GM21786 (cell line): Measurements from ENCODE around the gene MYDGF.
"Not testable (repeated sequence)": the region's sequence is repeated elsewhere in the genome, so short reads cannot be mapped to it uniquely, and the experiment has no call there.

Experiments used
- ATAC-seq: cut with Tn5 transposase; IDR thresholded peaks from one replicate; pipeline ENCODE4 v1.9.1; 2021; ENCODE audit not compliant: unreplicated experiment

MYDGF gene

DNA sequence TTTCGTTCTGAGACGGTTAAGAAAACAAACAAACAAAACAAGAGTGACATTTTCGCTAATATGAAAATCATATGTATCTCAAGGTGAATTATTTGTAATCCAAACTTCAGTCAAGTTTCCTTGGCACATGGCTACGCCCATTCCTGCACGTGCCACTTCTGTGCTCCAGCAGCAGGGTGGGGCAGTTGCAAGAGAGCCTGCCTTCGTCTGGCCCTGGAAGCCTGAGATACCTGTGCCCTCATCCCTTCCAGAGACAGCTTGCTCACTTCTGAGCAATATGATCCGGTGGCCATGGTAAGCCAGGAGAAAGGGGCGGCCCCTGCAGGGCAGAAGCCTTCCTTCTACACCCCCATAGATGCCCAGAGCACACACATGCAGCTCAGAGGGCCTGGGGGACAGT lies 31.4 kb upstream of the MYDGF start:
- no peak for ATAC-seq

DNA sequence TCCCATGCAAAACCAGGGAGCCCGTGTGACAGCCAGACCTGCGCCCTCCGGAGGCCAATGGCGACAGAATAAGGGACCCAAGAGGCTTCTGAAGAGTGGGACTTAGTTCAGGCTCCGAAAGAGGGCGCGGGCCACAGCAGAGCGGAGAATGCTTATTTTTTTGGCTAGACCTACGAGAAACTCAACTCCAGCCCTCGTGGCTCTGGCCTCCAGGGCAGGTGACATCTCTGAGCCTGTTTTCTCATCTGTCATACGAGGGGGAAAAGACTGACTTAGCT lies 30.5 kb upstream of the MYDGF start:
- no peak for ATAC-seq

DNA sequence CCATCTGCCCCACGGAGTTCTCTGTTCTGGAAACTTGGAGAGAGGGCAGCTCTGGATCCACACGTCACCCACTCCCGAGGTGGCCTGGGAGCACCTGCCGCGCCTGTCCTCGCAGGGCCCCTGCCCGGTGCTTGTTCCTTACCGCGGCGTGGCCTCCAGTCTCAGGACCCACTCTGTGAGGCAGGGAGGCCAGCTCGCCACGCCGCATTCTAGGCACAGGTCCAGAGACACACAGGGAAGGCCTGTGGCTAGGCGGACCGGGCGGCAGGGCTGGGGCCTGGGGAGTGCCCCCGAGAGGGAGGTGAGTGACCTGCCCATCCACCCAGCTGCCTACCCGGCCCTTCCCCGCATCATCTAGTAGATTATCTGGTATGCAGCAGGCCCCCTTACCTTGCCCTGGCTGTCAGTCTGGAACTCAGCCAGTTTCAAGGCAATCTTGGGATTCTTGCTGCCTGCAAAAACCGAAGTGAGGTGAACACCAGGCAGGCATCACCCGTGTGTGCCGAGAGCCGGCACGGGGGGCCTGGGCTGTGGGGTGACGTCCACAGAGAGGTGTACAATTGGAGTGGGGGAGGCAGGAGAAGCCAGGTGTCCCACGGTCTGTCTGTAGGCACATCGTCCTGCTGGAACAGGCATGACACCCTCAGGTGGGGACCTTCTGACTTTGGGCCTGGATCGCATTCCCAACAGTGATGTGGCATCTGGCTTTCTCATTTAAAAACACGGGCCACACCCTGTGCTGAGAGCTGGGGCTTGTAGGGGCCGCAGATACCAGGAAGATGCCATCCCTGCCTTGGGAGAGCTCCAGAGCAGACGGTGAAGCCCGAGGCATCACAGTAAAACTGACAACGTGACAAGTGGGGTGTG lies 29.9 kb upstream of the MYDGF start:
- no peak for ATAC-seq

DNA sequence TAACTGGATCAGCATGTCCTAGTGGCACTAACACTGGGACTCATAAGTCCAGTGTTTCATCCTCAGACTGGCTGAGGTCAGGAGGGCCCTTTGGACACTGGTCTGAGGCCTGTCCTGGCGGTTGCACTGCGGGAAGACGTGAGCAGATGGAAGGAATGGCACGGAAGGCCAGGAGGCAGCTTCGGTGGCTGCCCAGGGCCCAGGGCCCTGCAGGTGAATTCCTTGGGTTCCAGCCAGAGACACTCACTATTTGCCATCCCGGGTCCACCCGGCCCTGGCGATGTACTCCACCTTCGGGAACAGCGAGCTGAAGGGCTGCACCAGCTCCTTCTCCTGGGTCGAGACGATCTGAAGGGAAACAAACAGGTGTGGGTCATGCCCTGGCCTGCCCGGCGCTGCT lies 27.2 kb upstream of the MYDGF start:
- ATAC-seq, result no peak

DNA sequence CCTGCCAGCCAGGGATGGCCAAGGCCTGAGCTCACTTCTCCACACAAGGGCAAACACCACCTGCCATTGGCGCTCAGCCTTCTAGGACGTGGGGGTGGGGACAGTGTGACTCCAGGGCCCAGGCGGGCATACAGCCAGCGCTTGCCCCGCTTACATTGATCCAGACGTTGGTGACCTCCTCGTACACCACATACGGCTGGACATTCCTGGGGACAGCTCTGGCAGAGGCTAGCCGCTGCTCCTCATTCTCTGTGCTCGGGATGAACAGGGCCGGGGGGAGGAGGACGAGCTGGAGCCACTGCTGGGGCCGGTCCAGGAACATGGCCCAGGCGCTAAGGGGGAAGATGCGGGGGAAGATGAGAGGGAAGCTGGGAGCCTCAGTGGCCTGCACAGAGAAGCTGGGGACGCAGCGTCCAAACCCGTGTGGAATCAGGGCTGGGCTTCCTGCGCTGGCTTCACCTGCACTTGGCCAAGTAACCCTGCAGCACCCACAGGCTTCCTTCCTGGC lies 25.1 kb upstream of the MYDGF start:
- ATAC-seq, result no peak

DNA sequence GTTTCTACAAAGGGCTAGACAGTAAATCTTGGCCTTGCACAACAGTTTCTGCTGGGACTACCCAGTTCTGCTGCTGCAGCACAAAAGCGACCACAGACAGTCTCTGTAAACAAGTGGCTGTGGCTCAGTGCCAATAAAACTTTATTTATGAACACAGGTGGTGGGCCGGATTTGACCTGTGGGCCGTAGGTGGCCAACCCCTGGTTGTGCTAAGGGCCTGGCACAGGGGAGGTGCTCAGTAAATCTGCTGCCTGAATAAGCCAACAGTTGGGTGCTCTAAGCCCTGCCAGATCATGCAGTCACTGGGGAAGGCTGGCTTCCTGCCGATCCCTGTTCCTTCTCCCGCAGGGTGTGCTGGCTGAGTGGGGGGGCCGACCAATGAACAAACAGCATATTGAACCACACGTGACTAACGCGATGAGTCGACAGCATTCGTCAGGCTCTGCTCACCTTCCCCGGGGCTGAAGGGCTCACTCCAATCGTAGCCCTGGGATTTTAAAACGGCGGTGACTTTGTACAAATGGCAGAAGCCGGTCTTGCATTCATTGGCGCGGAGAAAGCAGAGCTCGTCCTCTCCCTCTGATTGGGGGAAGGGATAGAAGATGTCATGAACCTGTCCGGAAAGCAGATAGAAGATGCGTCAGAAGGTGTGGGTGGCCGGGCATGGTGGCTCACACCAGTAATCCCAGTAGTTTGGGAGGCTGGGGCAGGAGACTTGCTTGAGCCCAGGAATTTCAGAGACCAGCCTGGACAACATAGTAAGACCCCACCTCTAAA lies 24.3 kb upstream of the MYDGF start:
- ATAC-seq, result no peak

DNA sequence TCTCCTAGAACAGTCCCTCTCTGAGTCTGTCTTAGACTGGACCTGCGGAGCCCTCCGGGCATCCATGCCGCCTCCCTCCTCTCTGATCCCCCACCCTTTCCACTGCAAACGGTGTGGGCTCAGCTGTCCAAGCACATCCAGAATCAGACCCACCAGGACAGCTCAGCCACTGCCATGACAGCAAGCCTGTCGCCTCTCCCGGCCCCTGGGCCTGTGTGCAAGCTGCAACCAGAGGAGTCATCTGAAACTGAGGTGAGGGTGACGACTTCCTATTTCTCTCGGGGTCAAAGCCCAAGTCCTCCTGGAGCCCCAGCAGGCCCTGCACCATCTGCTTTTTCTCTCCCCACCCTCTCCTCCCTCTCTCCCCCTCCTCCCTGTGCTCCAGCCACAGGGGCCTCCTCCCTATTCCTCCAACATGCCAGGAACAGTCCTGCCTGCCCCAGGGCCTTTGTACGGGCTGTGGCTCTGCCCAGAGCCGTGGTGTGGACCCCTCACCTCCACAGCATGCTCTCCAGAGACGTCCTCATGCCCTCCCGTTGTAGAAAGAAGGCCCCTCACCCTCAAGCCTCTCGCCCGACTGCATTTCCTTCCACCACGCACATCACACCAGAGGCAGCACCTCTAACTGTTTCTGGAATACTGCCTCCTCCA lies 23.5 kb upstream of the MYDGF start:
- no peak for ATAC-seq

DNA sequence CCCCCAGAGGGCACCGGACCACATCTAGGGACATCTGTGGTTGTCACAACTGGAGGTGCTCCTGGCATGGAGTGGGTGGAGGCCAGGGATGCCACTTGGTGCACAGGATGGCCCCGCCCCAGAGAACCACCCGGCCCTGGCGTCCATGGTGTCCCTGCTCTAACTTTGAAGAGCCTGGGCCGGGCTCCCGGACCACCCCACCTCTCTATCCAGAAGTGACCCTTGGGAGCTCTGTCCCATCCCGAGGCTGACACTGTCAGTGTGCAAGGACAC lies 22.9 kb upstream of the MYDGF start:
- ATAC-seq, result no peak

DNA sequence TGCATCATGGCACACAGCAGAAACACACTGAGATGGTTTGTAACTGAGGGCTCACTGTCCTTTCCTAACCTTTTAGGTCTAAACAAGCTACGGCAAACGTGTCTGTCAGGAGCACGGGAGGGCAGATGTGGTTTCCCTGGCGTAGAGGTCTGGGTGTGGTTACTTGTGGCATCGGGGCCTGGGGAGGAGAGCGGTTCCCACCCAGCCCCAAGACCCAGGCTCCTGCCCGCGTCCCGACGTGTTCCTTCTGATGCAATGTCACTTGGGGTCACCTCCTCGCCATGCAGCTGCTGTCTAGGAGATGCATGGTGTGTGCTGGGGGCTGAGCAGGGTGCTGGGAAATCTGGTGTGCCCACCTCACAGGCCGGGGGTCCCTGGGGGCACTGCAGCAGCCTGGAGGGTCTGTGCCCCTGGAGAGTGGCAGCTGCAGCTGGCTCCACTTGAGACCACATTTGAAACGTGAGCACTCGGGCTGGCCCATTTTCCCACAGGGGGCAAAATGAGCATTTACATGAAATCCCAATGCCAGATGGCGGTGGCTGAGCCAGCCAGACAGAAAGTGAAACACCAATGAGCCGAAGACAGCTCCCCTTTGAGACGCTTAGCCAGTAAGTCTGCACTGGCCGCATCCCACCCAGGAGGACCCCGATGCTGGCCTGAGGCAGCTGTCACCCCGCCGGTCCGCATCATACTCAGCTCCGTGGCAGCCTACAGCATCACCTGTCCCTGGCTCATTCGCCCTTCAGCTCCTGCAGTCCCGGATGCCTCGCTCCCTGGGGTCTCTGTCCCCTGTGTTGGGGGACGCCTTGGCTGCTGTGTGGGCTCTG lies 22.3 kb upstream of the MYDGF start:
- ATAC-seq, result no peak

DNA sequence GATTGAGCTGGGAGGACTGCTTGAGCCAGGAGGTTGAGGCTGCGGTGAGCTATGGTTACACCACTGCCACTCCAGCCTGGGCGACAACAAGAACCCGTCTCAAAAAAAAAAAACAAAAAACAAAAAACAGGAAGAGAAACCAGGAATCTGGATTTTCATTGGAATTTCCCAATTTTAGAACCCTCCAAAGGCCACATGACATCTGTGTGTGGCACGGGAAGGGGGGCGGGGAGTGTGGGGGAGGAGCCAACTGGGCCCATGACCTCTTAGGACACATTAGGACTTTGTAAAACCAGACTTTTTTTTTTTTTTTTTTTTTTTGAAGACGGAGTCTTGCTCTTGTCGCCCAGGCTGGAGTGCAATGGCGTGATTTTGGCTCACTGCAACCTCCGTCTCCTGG lies 21.2 kb upstream of the MYDGF start:
- no peak for ATAC-seq

DNA sequence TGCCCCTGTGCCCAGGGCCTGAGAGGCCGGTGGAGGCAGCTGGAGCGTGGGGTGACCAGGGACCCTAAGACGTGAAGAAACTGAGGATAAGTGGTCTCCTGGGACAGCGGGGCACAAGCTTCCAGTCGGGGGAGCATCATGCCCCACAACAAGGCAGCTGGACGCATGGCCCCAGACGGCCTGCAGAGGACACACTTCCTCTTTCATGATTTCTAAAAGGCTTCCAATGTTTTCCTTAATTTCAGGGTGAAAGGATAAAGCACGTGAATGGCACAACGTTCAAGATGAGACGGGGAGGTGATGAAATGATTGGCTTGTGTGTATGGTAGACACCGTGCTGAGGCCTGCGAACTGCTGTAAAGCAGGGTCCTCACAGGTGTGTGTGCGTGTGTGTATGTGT lies 20.2 kb upstream of the MYDGF start:
- no peak for ATAC-seq

DNA sequence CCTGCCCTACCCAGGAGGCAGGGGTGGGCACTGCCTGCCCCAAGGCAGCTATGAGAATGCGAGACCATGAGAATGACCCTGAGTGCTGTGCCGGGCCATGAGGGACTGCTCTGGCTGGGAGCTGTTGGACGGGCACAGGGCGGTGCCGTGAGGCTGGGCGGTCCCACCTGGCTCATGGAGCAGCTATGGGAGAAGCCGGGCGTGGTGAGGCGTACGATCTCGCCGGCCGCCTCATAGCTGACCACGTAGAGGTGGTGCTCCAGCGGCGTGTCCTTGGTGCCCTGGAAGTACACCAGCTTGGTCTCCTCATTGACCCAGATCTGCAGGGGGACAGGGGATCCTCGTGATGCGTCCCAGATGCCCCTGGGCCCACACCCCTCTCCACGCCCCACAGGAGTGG lies 19.3 kb upstream of the MYDGF start:
- ATAC-seq, result no peak

DNA sequence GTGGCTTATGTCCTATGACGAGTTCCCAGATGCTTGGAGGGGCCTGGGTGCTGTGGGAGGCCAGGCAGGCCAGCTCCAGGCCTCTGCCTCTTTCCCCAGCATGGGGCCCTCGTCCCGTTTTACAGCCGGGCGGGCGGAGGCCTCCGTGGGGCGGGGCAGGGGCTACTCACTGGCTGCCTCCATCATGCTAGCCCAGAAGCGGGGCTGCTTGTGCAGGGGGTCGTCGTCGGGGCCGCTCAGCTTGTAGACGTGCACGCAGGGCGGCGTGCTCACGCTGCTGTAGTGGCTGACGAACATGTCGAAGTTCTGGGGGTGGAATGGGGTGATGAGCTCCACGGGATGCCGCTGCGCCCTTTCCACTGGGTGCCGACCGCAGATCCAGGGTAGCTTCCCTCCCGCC lies 18.4 kb upstream of the MYDGF start:
- ATAC-seq, result no peak

DNA sequence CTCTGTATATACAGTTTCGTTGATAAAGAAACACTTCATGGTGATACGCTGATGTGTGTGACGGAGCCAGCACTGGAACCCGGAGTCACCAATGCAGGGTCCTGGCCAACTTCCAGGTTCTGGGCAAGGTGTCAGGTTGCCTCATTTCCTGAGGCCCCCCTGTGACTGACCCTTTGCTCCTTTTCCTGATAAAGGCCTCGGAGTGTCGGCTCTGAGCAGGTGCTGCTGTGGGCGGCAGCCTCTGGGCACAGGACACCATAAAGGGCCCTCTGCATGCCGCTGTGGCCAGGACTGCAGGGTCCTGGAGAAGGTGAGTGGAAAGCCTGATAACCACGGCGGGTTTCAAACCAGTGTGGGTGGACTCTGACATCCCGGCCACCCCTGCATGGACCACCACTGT lies 17.3 kb upstream of the MYDGF start:
- ATAC-seq, result no peak

DNA sequence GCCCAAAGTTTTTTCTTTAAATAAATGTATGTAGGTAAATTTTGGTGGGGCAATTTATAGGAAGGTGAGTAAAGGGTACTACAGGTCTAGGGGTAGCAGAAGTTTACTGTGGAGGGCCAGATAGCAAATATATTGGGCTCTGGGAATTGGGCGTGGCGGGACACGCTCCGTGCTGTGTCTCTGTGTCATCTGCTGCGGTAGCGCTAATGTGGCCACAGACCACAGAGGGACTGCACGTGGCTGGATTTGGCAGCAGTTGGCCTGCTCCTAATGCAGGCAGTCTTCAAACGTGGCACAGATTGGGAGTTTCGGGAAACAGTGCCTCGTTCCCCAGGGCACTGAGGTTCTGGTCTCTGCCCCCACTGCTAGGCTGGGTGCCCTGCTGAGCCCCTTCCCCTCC lies 16.6 kb upstream of the MYDGF start:
- ATAC-seq, result no peak

DNA sequence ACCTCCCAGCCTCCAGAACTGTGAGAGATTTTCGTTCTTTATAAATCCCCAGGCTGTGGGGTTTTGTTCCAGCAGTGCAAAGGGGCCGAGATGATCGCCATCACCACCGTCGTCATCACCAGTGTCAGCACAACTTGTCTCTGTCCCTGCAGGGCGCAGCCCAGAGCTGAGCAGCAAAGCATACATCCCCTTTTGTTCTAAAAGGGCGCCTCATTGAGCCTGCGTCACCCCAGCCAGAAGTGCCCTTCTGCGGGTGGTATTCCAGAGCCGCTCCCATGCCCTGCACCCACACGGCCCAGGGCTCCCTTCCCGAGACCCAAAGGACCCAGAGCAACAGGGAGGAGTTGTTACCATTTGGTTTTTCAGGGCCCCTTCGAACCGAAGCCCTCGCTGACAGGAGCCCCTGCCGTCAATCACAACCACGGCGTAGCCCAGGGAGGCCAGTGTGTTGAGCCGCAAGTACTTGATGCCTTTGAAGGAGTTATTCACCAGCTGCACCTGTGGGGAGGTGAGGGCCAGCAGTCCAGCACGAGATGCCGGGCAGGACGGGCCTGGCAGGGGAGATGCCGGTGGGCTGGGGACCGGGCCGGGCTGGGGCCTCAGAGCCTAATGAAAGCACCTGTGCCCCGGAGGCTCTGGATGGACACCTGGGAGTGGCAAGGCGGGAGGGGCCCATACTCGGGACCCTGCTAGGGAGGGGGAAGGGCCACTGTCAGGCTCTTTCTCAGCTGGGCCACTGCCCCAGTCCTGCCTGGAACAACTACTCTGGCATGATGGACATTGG lies 14.4 kb upstream of the MYDGF start:
- ATAC-seq, result no peak

DNA sequence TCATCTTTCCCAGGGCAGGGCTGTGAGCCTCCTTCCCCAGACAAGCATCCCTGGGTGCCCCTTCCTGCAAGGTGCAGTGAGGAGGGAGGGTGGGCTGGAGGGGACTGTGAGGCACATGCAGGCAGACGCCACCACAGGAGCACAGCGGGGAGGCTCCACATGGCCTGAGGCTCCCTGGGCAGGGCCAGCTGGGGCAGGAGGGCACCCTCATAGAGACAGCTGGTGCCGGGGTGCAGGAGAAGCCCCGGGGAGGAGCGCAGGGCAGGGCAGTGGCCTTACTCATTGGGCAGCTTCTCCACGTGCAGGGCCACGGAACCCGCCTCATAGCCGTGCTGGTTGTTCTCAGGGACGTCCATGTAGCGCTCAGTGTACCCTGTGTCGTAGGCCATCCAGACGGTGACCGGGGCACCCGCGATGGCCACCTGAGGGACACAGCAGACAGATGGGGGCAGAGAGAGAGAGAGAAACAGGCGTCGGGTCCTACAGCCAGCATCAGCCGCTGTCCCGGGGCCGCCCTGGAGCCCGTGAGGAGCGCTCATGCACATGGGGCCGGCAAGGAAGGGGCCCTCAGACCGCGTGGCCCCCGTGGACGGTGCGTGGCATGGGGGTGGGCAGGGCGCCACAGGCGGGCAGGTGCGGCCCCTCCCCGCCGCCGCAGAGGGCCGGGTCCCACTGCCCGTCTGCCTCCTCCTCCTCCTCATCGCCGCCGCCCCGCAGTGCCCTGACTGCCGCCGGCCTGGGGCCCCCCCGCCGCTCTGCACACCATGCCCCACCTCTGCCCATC lies 12.5 kb upstream of the MYDGF start:
- no peak for ATAC-seq

DNA sequence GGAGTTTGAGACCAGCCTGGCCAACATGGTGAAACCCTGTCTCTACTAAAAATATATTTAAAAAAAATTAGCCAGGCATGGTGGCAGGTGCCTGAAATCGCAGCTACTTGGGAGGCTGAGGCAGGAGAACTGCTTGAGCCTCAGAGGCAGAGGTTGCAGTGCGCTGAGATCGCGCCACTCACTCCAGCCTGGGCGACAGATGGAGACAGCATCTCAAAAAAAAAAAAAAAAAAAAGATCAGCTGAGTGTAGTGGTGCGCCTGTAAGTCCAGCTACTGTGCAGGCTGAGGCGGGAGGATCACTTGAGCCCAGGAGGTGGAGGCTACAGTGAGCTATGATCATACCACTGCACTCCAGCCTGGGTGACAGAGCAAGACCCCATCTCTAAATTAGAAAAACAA lies 9.9 kb upstream of the MYDGF start:
- not testable (repeated sequence) for ATAC-seq

DNA sequence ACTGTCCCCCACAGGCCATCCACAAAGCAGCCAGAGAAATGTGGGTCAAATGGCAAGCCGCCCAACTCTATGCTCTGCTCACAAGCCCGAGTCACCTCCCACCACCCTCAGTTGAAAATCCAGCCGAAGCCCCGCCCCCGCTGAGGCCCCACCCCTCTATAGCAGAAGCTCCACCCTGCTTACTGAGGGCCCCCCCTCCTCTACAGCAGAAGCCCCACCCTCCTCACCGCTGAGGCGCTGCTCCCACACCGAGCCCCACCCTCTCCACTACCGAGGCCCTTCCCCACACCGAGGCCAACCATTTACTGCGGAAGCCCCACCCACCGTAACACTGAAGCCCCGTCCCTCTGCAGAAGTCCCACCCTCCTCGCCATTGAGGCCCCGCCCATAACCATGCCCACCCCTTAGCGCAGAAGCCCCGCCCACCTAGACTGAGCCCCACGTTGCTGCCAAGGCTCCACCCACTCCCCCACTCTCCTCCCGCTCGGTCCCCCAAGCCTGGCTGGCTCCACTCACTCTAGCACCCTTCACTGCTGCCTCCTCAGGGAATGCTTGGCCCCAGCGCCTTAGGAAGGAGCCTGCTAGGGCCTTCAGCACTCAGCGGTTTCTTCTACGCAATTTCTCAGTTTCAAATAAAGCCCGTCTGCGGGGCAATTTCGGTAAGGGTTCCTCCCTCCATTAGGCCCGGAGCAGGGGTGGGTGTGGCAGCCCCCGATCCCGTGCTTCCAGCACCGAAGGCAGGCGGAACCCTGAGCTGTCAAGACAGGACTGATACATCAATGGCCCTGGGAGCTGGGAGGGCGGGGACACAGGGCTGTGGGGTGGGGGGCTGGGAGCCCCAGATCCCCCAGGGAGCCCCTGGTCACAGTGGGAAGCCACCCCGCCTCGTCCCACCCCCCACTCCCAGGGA lies 9.0 kb upstream of the MYDGF start:
- ATAC-seq, result no peak
